Fibroblast of lung (primary cell): ENCODE results near the gene NEK11.

ENCODE experiments used
- EZH2 ChIP-seq: IDR thresholded peaks from 2 replicates; pipeline ENCODE4 v1.5.1; 2012; ENCODE audit warnings: low read length, control low read depth, mild to moderate bottlenecking; ENCODE audit errors: missing control alignments
- TF ChIP-seq, protein P1 (sequence below), 2 donors: IDR thresholded peaks in 1 of 2; conservative IDR thresholded peaks in 1 of 2; 1 replicate in 1 of 2; 2 replicates in 1 of 2; pipeline ENCODE4 v1.5.1; 2011 to 2012; ENCODE audit warnings: low read length in 2 of 2, control low read depth in 1 of 2, inconsistent platforms in 1 of 2, low read depth in 1 of 2, mild to moderate bottlenecking in 1 of 2

DNA sequence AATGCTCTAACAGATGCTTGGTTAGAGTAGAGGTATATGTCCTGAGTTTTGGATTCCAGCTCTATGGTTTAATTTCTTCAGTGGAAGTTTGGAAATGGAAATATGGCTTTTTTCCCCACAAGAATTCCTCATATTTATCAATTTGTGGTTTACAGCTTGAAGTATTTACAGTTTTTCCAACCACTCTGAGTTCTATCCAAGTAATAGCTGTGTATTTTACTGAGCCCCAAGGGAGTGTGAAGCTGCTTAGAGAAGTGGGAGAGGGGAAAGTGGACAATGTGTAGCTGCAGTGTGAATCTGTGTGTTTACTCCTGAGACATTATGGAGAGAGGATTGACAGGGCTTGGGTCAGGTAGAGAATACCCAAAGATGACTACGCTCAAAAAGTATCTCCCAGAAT is 54.5 kb downstream of the NEK11 start:
- TF ChIP-seq, protein P1, sequence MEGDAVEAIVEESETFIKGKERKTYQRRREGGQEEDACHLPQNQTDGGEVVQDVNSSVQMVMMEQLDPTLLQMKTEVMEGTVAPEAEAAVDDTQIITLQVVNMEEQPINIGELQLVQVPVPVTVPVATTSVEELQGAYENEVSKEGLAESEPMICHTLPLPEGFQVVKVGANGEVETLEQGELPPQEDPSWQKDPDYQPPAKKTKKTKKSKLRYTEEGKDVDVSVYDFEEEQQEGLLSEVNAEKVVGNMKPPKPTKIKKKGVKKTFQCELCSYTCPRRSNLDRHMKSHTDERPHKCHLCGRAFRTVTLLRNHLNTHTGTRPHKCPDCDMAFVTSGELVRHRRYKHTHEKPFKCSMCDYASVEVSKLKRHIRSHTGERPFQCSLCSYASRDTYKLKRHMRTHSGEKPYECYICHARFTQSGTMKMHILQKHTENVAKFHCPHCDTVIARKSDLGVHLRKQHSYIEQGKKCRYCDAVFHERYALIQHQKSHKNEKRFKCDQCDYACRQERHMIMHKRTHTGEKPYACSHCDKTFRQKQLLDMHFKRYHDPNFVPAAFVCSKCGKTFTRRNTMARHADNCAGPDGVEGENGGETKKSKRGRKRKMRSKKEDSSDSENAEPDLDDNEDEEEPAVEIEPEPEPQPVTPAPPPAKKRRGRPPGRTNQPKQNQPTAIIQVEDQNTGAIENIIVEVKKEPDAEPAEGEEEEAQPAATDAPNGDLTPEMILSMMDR (conservative IDR thresholded peaks at IDR 0.05 in 1 of 2, IDR thresholded peaks at IDR 0.05 in 1 of 2; ENCODE audit: low read depth in 1 of 2, low read length in 2 of 2), result no peak
- no peak for TF ChIP-seq EZH2
